ENCODE measurements around the gene SEL1L3. TPM values are rescaled to one million over a fixed set of nuclear protein-coding genes. Genes with fewer than 3 reads are reported as not detected.

Gene SEL1L3
- total RNA-seq, 1 donor from 2014 or later = 23.7 TPM

GRCh38 chr4:25904748-25905082, 41.9 kb upstream of the SEL1L3 start:
- no peak overlapping the region for H3K27ac Mint-ChIP-seq (ENCODE audit: unreplicated experiment)
- peaks cover 6% of the 10 kb centered on the region for H3K9me3 Mint-ChIP-seq (ENCODE audit: unreplicated experiment)
- H3K36me3 Mint-ChIP-seq (ENCODE audit: unreplicated experiment) = peaks cover 13% of the 10 kb centered on the region
- H3K4me3 Mint-ChIP-seq (ENCODE audit: unreplicated experiment) = no peak overlapping the region
- H3K4me1 Mint-ChIP-seq (ENCODE audit: low read depth, unreplicated experiment) = peaks cover 10% of the 10 kb centered on the region
- peaks cover 11% of the 10 kb centered on the region for H3K27me3 Mint-ChIP-seq (ENCODE audit: unreplicated experiment)
- no peak for DNase-seq
- no peak for TF ChIP-seq CTCF (IDR thresholded peaks at IDR 0.05; ENCODE audit: partially characterized antibody, unreplicated experiment)

DNA sequence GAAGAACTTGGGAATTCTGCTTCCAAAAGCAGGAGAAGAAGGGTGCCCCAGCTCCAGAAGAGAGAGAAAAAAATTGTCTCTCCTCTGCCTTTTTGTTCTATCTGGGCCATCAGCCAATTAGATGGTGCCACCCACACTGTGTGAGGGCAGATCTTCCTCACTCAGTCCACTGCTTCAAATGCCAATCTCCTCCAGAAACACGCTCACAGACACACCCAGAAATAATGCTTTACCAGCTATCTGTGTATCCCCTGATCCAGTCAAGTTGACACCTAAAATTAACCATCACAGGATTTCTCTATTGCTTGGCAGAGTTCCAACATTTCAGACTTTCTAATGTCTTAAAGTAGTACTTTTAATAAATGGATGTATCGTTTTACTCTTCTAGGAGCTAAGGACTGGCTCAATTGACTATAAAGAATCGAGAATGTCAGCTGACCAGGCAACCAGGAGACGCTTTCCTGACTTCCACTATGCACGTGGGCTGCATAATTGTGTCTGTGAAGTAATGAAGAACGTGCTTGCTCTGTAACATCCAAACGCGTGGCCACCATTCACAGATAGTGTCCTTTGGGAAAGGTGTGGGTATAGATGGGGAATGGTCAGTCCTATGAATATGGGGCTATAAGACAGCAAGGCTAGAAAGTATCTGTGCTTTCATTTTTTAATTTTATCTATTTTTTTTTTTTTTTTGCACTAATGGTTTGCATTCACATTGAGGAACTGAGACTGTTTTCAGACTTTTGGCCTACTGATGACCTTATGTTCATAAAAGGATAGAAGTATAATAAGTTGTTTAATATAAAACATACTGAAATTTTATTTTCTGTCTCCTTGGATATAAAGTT, 41.3 kb upstream of the SEL1L3 start:
- Mint-ChIP-seq H3K27me3 (ENCODE audit: unreplicated experiment) (peaks cover 11% of the 10 kb centered on the region), H3K9me3 (ENCODE audit: unreplicated experiment) (peaks cover 6% of the 10 kb centered on the region), H3K4me1 (ENCODE audit: low read depth, unreplicated experiment) (peaks cover 7% of the 10 kb centered on the region), H3K4me3 (ENCODE audit: unreplicated experiment) (no peak overlapping the region), H3K36me3 (ENCODE audit: unreplicated experiment) (peaks cover 10% of the 10 kb centered on the region), H3K27ac (ENCODE audit: unreplicated experiment) (no peak overlapping the region)
- TF ChIP-seq CTCF (IDR thresholded peaks at IDR 0.05; ENCODE audit: partially characterized antibody, unreplicated experiment) = no peak
- no peak for DNase-seq

DNA sequence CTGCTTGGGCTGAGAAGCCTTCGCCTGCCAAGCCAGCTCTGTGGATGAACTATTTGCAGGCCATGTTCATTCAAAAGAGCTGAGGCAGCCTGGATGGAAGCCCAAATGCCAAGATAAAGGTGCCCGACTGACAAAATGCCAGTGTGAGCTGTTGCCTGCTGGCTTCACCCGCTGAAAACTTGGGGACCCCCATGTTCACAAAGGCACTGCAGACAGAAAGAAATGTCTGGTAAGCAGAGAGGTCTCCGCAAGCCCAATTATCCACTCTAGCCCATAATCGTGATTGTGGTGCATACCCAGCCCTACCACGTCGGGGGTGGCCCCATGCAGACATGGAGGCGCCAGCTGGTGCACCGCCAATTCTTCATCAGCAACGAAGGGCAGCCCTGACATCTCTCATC, 38.2 kb upstream of the SEL1L3 start:
- Mint-ChIP-seq H3K4me3 (ENCODE audit: unreplicated experiment) (no peak overlapping the region), H3K4me1 (ENCODE audit: low read depth, unreplicated experiment) (no peaks in the 10 kb centered on the region), H3K27ac (ENCODE audit: unreplicated experiment) (no peak overlapping the region), H3K27me3 (ENCODE audit: unreplicated experiment) (peaks cover 6% of the 10 kb centered on the region), H3K9me3 (ENCODE audit: unreplicated experiment) (no peaks in the 10 kb centered on the region), H3K36me3 (ENCODE audit: unreplicated experiment) (no peaks in the 10 kb centered on the region)
- DNase-seq = no peak
- TF ChIP-seq CTCF (IDR thresholded peaks at IDR 0.05; ENCODE audit: partially characterized antibody, unreplicated experiment) = no peak

DNA sequence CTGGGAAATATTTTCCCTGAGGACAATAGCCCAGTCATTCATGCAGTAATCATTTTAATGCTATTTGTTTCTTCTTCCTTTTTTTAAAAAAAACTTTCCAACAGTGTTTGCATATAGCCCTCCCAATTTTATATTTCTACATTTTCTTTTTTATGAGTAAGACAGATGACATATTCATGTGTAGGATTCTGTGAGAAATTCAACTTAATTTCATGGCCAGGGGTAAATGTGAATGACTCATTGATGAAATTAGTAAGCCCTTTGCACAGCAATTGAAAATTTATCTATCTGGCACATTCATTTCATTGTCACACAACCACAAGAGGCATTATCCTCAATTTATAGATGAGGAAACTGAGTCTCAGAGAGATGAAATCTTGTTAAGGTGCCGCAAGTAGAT, 37.5 kb upstream of the SEL1L3 start:
- Mint-ChIP-seq H3K9me3 (ENCODE audit: unreplicated experiment) (no peaks in the 10 kb centered on the region), H3K4me1 (ENCODE audit: low read depth, unreplicated experiment) (no peaks in the 10 kb centered on the region), H3K4me3 (ENCODE audit: unreplicated experiment) (no peak overlapping the region), H3K27me3 (ENCODE audit: unreplicated experiment) (peaks cover 6% of the 10 kb centered on the region), H3K36me3 (ENCODE audit: unreplicated experiment) (no peaks in the 10 kb centered on the region), H3K27ac (ENCODE audit: unreplicated experiment) (no peak overlapping the region)
- no peak for TF ChIP-seq CTCF (IDR thresholded peaks at IDR 0.05; ENCODE audit: partially characterized antibody, unreplicated experiment)
- no peak for DNase-seq

GRCh38 chr4:25896776-25897539, 34.2 kb upstream of the SEL1L3 start:
- Mint-ChIP-seq H3K9me3 (ENCODE audit: unreplicated experiment) (no peaks in the 10 kb centered on the region), H3K4me3 (ENCODE audit: unreplicated experiment) (no peak overlapping the region), H3K27ac (ENCODE audit: unreplicated experiment) (no peak overlapping the region), H3K36me3 (ENCODE audit: unreplicated experiment) (no peaks in the 10 kb centered on the region), H3K4me1 (ENCODE audit: low read depth, unreplicated experiment) (no peaks in the 10 kb centered on the region), H3K27me3 (ENCODE audit: unreplicated experiment) (no peaks in the 10 kb centered on the region)
- no peak for DNase-seq
- no peak for TF ChIP-seq CTCF (IDR thresholded peaks at IDR 0.05; ENCODE audit: partially characterized antibody, unreplicated experiment)

Measured in glutamatergic neuron (in vitro differentiated cells).